Daoy (cell line): Measurements from ENCODE around the gene ZBTB44. TPM values are rescaled to one million over a fixed set of nuclear protein-coding genes. Genes with fewer than 3 reads are reported as not detected.
"Not testable (repeated sequence)": the region's sequence is repeated elsewhere in the genome, so short reads cannot be mapped to it uniquely, and the experiment has no call there.

Source experiments
- DNase-seq: peaks from one replicate; pipeline ENCODE4 v3.0.0-alpha.2; 2015; ENCODE audit warnings: low read depth
- total RNA-seq: library from RNA; depleted of rRNA; stranded (reverse); fragments of >200 nt; shearing (Covaris generic); gene quantifications from 2 replicates; pipeline ENCODE4 v1.2.3, GENCODE V29; 2014

Gene ZBTB44
- total RNA-seq, 1 experiment from 2014 or later, result 17.4 TPM

GRCh38 chr11:130313383-130314183 is 1.1 kb downstream of the ZBTB44 start:
- no peak for DNase-seq

GRCh38 chr11:130312046-130312445 is 2.7 kb downstream of the ZBTB44 start:
- no peak for DNase-seq

GRCh38 chr11:130310622-130311021 is 4.1 kb downstream of the ZBTB44 start:
- no peak for DNase-seq

GRCh38 chr11:130308886-130309285 is 5.8 kb downstream of the ZBTB44 start:
- no peak for DNase-seq

- DNase-seq, result no peak
Measured at GRCh38 chr11:130308059-130308458, 6.7 kb downstream of the ZBTB44 start.

- DNase-seq, result no peak
Measured at GRCh38 chr11:130304651-130305050, 10.1 kb downstream of the ZBTB44 start.

- DNase-seq, result no peak
Measured at GRCh38 chr11:130301002-130301401, 13.7 kb downstream of the ZBTB44 start.

GRCh38 chr11:130300567-130300966 is 14.2 kb downstream of the ZBTB44 start:
- no peak for DNase-seq

GRCh38 chr11:130299978-130300377 is 14.7 kb downstream of the ZBTB44 start:
- no peak for DNase-seq

- no peak for DNase-seq
Measured at GRCh38 chr11:130295657-130296056, 19.1 kb downstream of the ZBTB44 start.

GRCh38 chr11:130282111-130282510 is 32.6 kb downstream of the ZBTB44 start:
- no peak for DNase-seq

- DNase-seq, result not testable (repeated sequence)
Measured at GRCh38 chr11:130281341-130281740, 33.4 kb downstream of the ZBTB44 start.

GRCh38 chr11:130279989-130280388 is 34.7 kb downstream of the ZBTB44 start:
- no peak for DNase-seq

- DNase-seq, result no peak
Measured at GRCh38 chr11:130278745-130279144, 36.0 kb downstream of the ZBTB44 start.

GRCh38 chr11:130278151-130278550 is 36.6 kb downstream of the ZBTB44 start:
- no peak for DNase-seq

- no peak for DNase-seq
Measured at GRCh38 chr11:130272336-130272735, 42.4 kb downstream of the ZBTB44 start.

GRCh38 chr11:130269326-130269943 is 45.3 kb downstream of the ZBTB44 start:
- DNase-seq, result no peak

GRCh38 chr11:130263351-130263750 is 51.4 kb downstream of the ZBTB44 start:
- DNase-seq, result no peak

- no peak for DNase-seq
Measured at GRCh38 chr11:130262424-130262823, 52.3 kb downstream of the ZBTB44 start.

GRCh38 chr11:130261571-130261970 is 53.1 kb downstream of the ZBTB44 start:
- DNase-seq, result no peak

GRCh38 chr11:130260742-130261141 is 54.0 kb downstream of the ZBTB44 start:
- DNase-seq, result no peak

GRCh38 chr11:130260080-130260627 is 54.6 kb downstream of the ZBTB44 start:
- no peak for DNase-seq

GRCh38 chr11:130251763-130252162 is 63.0 kb downstream of the ZBTB44 start:
- DNase-seq, result not testable (repeated sequence)
